Astrocyte of the spinal cord (primary cell): Measurements from ENCODE around the gene LDLRAD3.

Experiments used
- DNase-seq: peaks from one replicate; pipeline ENCODE4 v3.0.0; 2011; ENCODE audit warnings: low read depth, low spot score
- H3K4me3 ChIP-seq: 2 replicates; pipeline ENCODE4 v1.5.1; 2011; ENCODE audit warnings: low read depth, mild to moderate bottlenecking, low read length, moderate library complexity
- CTCF ChIP-seq: IDR thresholded peaks from 2 replicates; pipeline ENCODE4 v1.5.1; 2012; ENCODE audit warnings: low read depth, mild to moderate bottlenecking, low read length, inconsistent platforms
- in situ Hi-C: cut with HindIII; loops from 2 replicates; pipeline ENCODE4 v1.10.0; 2017; ENCODE audit warnings: low sequenced_read_pairs

Gene LDLRAD3

DNA sequence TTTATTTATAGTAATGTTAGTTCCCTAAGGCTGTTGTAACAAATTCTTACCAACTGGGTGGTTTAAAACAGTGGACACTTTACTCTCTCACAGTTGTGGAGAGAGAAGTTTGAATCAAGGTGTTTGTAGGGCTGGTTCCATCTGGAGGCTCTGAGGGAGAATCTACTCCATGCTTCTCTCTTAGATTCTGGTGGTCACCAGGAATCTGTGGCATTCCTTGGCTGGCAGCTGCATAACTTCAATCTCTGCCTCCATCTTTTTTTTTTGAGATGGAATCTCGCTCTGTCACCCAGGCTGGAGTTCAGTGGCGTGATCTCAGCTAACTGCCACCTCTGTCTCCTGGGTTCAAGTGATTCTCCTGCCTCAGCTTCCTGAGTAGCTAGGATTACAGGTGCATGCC is 46.3 kb downstream of the LDLRAD3 start:
- in situ Hi-C loops: no loop called here
- no peak for DNase-seq
- TF ChIP-seq CTCF: no peak
- no peak overlapping the region for H3K4me3 ChIP-seq

GRCh38 chr11:35990816-35991215 is 47.0 kb downstream of the LDLRAD3 start:
- TF ChIP-seq CTCF: no peak
- no peak for DNase-seq
- in situ Hi-C loops: no loop called here
- no peak overlapping the region for H3K4me3 ChIP-seq

- H3K4me3 ChIP-seq: no peak overlapping the region
- in situ Hi-C loops: no loop called here
- TF ChIP-seq CTCF: no peak
Measured at GRCh38 chr11:35992548-35992947, 48.7 kb downstream of the LDLRAD3 start.

DNA sequence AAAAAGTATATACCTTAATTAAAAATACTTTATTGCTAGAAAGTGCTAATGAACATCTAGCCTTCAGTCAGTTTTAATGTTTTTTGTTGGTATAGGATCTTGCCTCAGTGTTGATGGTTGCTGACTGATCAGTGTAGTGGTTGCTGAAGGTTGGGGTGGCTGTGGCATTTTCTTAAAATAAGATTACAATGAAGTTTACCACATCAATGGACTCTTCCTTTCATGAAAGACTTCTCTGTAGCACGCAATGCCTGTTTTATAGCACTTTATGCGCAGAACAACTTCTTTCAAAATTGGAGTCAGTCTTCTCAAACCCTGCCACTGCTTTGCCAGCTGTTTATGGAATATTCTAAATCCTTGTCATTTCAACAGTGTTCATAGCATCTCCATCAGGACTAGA is 50.6 kb downstream of the LDLRAD3 start:
- no peak overlapping the region for H3K4me3 ChIP-seq
- DNase-seq: no peak
- TF ChIP-seq CTCF: no peak
- in situ Hi-C loops: no loop called here

More at GRCh38 chr11:35992548-35992947, 48.7 kb downstream of the LDLRAD3 start:
- DNase-seq: no peak

- in situ Hi-C loops: no loop called here
- no peak for TF ChIP-seq CTCF
- H3K4me3 ChIP-seq: no peak overlapping the region
- DNase-seq: no peak
Measured at GRCh38 chr11:35995681-35996271, 51.9 kb downstream of the LDLRAD3 start.

DNA sequence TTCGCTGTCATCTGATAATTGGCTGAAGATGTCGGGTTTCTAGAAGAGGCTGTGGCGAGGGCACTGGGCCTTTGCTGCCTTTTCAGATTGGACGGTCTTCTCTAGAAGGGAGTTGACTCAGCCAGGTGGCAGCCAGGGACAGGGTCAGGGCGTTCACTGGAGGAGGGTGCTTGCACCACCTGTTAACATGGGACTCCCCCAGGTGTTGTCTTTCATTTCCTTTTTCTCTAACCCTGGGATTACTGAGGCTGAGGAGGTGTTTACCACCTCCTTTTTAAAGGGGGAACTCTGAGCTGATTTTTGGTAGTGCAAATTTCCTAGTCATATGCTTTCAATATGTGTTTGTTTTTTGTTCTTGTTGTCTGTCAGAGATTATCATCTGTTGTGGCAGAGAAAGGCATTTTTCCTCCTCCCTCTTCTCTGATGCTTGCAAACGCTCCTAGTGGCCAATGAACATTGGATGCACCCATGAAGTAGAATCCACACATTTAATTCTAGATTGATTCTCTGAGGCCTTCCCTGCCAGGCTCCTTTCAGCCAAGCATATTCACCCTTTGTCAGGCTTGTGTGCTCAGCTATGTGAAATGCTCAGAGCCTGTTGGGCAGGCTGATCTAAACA is 54.1 kb downstream of the LDLRAD3 start:
- no peak for DNase-seq
- peak; percentile 0 for TF ChIP-seq CTCF
- in situ Hi-C loops: no loop called here

More for the DNA sequence above, 54.1 kb downstream of the LDLRAD3 start:
- H3K4me3 ChIP-seq: no peak overlapping the region
